ES-I3 (cell line): ENCODE data around the gene FGFR3.

Source experiments
- H3K36me3 ChIP-seq: 2 replicates; pipeline ENCODE4 v1.6.1; 2013; ENCODE audit warnings: mild to moderate bottlenecking, low read length, control low read depth, moderate library complexity; ENCODE audit not compliant: insufficient read depth
- H3K4me1 ChIP-seq: 2 replicates; pipeline ENCODE4 v1.6.1; 2013; ENCODE audit warnings: mild to moderate bottlenecking, control low read depth, low read length; ENCODE audit not compliant: insufficient read depth
- H3K9ac ChIP-seq: 2 replicates; pipeline ENCODE4 v1.6.1; 2013; ENCODE audit warnings: low read depth, mild to moderate bottlenecking, low read length, moderate library complexity
- H3K9me3 ChIP-seq: 2 replicates; pipeline ENCODE4 v1.6.1; 2013; ENCODE audit warnings: mild to moderate bottlenecking, low read length, moderate library complexity; ENCODE audit not compliant: control insufficient read depth, insufficient read depth

Gene FGFR3

DNA sequence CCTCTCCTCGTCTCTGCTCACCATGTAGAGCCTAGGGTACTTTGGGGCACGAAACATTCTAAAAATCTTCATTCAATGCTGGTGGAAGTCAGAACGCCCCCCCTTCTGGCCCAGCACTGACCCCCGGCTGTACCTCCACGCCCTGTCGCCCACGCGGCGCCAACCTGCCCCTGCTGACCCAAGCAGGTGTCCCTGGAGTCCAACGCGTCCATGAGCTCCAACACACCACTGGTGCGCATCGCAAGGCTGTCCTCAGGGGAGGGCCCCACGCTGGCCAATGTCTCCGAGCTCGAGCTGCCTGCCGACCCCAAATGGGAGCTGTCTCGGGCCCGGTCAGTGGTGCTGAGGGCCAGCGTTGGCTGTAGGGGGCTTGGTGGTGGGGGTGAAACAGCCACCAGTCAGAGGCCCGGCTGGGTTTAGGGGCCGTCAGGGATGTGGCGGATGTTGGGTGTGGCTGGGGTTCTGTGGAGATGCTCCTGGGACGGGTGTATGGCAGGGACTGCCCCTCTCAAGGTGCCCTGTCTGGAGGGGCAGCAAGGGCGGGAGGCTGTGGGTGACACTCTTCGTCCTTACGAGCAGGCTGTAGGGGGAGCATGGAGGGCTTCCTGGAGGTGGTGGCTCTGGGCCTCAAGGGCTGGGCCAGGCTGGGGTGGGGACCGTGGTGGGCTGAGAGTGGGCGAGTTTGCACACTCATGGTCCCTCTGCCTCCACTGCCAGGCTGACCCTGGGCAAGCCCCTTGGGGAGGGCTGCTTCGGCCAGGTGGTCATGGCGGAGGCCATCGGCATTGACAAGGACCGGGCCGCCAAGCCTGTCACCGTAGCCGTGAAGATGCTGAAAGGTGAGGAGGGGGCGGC, 11.8 kb downstream of the FGFR3 start:
- Histone ChIP-seq H3K9me3 (no peaks in the 10 kb centered on the region), H3K9ac (no peak overlapping the region), H3K4me1 (no peaks in the 10 kb centered on the region), H3K36me3 (no peaks in the 10 kb centered on the region)

DNA sequence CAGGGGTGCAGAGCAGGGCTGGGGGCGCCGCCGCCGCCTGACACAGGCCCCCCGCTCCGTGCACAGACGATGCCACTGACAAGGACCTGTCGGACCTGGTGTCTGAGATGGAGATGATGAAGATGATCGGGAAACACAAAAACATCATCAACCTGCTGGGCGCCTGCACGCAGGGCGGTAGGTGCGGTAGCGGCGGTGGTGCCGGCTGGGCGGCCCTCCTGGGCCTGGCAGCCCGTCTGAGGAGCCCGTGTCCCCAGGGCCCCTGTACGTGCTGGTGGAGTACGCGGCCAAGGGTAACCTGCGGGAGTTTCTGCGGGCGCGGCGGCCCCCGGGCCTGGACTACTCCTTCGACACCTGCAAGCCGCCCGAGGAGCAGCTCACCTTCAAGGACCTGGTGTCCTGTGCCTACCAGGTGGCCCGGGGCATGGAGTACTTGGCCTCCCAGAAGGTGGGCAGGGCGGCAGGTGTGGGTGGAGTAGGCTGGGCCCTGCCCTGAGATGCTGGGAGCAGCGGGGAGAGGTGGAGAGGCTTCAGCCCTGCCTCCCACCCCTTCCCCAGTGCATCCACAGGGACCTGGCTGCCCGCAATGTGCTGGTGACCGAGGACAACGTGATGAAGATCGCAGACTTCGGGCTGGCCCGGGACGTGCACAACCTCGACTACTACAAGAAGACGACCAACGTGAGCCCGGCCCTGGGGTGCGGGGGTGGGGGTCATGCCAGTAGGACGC, 12.6 kb downstream of the FGFR3 start:
- Histone ChIP-seq H3K9me3 (no peaks in the 10 kb centered on the region), H3K9ac (no peak overlapping the region), H3K36me3 (no peaks in the 10 kb centered on the region), H3K4me1 (no peaks in the 10 kb centered on the region)

DNA sequence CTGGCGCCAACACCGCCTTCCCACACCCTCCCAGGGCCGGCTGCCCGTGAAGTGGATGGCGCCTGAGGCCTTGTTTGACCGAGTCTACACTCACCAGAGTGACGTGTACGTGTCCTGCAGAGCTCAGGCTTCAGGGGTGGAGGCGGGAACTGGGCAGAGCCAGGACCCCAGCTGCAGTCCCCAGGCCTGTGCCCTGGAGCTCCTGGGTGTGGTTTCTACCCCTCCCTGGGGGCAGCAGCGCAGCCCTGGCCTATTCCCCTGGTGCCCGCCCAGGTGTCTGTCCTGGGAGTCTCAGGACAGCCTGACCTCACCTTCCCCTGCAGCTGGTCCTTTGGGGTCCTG, 13.1 kb downstream of the FGFR3 start:
- H3K36me3 ChIP-seq, result no peaks in the 10 kb centered on the region
- no peaks in the 10 kb centered on the region for H3K9me3 ChIP-seq
- no peaks in the 10 kb centered on the region for H3K4me1 ChIP-seq
- no peak overlapping the region for H3K9ac ChIP-seq

DNA sequence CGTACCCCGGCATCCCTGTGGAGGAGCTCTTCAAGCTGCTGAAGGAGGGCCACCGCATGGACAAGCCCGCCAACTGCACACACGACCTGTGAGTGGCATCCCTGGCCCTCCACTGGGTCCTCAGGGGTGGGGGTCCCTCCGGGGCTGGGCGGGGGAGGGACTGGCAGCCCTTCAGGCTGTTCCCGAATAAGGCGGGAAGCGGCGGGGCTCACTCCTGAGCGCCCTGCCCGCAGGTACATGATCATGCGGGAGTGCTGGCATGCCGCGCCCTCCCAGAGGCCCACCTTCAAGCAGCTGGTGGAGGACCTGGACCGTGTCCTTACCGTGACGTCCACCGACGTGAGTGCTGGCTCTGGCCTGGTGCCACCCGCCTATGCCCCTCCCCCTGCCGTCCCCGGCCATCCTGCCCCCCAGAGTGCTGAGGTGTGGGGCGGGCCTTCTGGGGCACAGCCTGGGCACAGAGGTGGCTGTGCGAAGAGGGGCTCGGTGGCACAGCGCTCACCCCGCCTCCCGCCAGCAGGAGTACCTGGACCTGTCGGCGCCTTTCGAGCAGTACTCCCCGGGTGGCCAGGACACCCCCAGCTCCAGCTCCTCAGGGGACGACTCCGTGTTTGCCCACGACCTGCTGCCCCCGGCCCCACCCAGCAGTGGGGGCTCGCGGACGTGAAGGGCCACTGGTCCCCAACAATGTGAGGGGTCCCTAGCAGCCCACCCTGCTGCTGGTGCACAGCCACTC, 13.7 kb downstream of the FGFR3 start:
- Histone ChIP-seq H3K9me3 (no peaks in the 10 kb centered on the region), H3K9ac (no peak overlapping the region), H3K36me3 (no peaks in the 10 kb centered on the region), H3K4me1 (no peaks in the 10 kb centered on the region)

DNA sequence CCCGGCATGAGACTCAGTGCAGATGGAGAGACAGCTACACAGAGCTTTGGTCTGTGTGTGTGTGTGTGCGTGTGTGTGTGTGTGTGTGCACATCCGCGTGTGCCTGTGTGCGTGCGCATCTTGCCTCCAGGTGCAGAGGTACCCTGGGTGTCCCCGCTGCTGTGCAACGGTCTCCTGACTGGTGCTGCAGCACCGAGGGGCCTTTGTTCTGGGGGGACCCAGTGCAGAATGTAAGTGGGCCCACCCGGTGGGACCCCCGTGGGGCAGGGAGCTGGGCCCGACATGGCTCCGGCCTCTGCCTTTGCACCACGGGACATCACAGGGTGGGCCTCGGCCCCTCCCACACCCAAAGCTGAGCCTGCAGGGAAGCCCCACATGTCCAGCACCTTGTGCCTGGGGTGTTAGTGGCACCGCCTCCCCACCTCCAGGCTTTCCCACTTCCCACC, 14.3 kb downstream of the FGFR3 start:
- no peaks in the 10 kb centered on the region for H3K36me3 ChIP-seq
- H3K9me3 ChIP-seq, result no peaks in the 10 kb centered on the region
- no peaks in the 10 kb centered on the region for H3K4me1 ChIP-seq
- no peak overlapping the region for H3K9ac ChIP-seq

DNA sequence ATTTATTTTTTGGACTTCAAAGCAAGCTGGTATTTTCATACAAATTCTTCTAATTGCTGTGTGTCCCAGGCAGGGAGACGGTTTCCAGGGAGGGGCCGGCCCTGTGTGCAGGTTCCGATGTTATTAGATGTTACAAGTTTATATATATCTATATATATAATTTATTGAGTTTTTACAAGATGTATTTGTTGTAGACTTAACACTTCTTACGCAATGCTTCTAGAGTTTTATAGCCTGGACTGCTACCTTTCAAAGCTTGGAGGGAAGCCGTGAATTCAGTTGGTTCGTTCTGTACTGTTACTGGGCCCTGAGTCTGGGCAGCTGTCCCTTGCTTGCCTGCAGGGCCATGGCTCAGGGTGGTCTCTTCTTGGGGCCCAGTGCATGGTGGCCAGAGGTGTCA, 15.3 kb downstream of the FGFR3 start:
- Histone ChIP-seq H3K9me3 (no peaks in the 10 kb centered on the region), H3K9ac (no peak overlapping the region), H3K4me1 (no peaks in the 10 kb centered on the region), H3K36me3 (no peaks in the 10 kb centered on the region)

DNA sequence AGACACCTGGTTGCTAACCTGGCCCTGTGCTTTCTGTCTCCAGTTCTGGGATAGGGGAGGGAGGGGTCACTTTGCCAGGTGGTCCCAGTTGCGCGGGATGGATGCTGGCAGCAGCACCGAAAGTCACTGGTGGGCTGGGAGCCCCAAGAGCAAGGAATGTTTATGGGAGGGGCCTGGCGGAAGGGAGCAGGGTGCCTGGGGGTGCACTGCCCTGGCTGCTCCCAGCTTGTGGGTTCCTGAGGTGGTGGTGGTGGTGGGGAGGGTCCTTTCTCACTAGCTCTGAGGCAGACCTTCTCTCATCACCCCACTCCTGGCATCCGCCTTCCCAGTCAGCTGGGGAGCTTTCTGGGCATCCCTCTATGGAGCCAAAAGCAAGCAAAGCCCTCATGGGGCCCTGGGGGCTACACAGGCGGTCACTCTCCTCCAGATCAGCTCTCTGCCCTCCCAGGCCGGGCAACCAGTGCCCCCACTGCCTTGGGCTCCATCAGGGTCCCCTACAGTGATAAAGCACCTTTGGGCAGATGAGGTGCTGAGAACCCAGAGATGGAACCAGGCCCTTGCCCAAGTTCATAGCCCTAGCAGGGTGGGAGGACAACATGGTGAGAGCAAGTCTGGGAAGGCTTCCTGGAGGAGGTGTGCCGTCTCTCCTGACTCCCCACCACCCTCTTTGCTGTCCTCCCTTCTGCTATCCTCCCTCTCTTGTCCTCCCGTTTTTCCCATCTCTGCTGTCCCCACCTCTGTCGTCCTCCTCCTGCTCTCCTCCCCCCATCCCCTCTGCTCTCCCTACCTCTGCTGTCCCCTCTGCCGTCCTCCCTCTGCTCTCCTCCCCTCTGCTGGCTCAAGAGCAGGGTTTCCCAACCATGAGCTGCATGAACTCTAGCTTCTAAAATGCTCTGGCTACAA, 16.0 kb downstream of the FGFR3 start:
- no peaks in the 10 kb centered on the region for H3K36me3 ChIP-seq
- H3K4me1 ChIP-seq, result no peaks in the 10 kb centered on the region

DNA sequence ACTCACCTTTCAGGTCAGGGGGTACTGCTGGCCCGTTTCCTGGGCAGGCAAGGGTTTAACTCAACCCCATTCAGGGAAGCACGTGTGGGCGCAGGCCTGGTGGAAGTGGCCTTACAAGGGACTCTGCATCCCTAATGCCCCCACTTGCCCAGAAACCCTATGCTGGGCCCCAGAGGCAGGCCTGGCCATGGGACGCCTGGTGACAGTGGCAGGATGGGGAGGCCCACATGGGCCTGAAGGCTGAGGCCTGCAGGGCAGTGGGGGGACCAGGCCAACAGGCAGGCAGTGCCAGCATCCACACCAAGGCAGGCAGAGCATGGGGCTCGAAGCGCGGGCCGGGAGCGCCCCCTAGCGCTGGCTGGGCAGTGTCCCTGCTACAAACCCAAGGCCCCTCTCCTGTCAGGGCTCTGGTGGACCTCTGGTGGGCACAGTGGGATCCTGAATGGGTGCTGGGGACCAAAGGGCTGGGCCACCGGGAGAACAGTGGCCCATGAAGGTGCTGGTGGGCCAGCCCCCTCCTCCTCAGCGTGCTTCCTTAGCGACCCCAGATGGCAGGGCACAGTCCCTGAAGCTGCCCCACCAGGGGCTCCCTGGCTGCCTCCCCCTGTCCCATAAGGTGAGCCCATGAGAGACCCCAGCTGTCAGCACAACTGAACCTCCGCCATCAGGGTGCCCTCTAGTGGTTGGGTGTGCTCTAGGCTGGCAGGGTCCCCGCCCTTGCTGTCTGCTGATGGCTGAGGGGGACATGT, 16.8 kb downstream of the FGFR3 start:
- Histone ChIP-seq H3K36me3 (peaks cover 5% of the 10 kb centered on the region; the same call in 1 of the 2 replicates), H3K9me3 (no peaks in the 10 kb centered on the region), H3K4me1 (no peaks in the 10 kb centered on the region), H3K9ac (no peak overlapping the region)

More for the DNA sequence above, 16.0 kb downstream of the FGFR3 start:
- Histone ChIP-seq H3K9ac (no peak overlapping the region), H3K9me3 (no peaks in the 10 kb centered on the region)

DNA sequence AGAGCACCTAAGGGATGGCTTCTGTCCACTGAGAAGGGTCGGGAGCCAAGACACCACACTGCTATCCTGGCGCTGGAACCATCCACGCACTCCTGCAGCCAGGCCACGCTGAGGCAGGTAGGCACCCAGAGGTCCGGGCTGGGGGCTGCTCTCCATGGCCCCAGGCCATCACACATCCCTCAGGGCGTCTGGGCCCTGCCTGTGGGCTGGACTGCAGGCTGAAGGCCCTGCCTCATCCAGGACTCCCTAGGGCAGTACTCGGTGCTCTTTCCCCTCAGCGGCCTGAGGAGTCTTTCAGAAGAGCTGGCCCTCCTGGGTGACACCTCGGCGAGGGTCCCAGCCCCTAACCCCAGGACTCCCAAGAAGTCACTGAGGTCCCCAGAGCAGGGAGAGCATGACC, 17.7 kb downstream of the FGFR3 start:
- H3K9ac ChIP-seq, result no peak overlapping the region
- peaks cover 8% of the 10 kb centered on the region; the same call in 1 of the 2 replicates for H3K36me3 ChIP-seq
- H3K4me1 ChIP-seq, result no peaks in the 10 kb centered on the region
- no peaks in the 10 kb centered on the region for H3K9me3 ChIP-seq

DNA sequence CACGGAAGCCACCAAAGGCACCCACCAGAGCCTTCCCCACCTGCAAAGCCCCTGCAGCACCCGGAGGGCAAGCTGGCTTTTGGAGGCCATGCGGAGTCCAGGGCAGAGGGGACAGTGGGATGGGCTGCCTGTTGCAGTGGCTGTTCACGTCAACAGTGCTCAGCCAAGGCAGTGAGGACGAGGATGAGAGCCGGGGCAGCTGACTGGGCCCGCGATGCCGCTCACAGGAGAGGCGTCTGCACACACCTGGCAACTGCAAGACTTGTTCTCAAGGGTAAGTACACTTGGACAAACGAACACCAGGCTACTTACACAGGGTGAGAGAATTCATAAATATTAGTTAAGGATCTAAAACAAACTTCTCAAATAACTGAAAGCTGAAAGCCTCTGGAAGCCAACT, 19.6 kb downstream of the FGFR3 start:
- Histone ChIP-seq H3K36me3 (peaks cover 8% of the 10 kb centered on the region), H3K9ac (no peak overlapping the region)

DNA sequence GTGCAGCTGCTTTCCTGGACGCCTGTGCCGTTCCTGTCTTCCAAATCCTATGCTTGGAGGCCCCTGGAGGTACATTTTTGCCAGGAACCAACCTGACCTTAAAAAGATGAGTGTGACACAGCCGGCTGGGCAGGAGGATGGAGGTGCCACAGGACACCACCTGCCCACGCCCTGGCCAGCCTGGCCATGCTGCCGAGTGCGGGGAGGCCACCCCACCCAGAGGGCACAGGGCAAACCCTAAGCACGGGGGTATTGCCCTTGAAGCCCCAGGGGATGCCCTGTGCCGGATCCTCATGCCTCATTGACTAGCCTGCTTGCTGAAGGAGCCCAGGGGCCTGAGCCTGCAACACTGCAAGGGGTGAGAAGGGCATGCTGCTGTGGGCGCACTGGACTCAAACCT, 20.1 kb downstream of the FGFR3 start:
- H3K9ac ChIP-seq, result no peak overlapping the region
- H3K4me1 ChIP-seq, result no peaks in the 10 kb centered on the region
- no peaks in the 10 kb centered on the region for H3K9me3 ChIP-seq
- H3K36me3 ChIP-seq, result peaks cover 8% of the 10 kb centered on the region

More for the DNA sequence above, 19.6 kb downstream of the FGFR3 start:
- no peaks in the 10 kb centered on the region for H3K4me1 ChIP-seq
- H3K9me3 ChIP-seq, result no peaks in the 10 kb centered on the region

DNA sequence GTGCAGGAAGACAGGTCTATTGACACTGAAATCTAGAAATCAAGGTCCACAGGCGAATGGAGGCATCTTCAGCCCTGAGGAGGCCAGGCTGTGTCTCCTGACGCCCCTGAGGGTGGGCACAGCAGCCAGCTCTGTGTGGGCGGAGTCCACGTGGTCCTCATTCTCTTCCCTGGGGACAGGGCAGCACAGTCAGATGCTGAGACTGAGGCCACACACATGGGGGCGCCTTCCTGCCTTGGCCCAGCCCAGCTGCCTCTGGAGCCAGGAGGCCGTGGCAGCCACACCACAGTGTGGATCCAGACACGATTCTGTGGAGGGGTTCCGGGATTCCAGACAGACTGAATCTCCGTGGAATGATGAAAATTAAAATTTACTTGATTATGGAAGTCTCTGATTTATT, 20.8 kb downstream of the FGFR3 start:
- Histone ChIP-seq H3K4me1 (no peaks in the 10 kb centered on the region), H3K9me3 (no peaks in the 10 kb centered on the region), H3K36me3 (peaks cover 10% of the 10 kb centered on the region), H3K9ac (no peak overlapping the region)

DNA sequence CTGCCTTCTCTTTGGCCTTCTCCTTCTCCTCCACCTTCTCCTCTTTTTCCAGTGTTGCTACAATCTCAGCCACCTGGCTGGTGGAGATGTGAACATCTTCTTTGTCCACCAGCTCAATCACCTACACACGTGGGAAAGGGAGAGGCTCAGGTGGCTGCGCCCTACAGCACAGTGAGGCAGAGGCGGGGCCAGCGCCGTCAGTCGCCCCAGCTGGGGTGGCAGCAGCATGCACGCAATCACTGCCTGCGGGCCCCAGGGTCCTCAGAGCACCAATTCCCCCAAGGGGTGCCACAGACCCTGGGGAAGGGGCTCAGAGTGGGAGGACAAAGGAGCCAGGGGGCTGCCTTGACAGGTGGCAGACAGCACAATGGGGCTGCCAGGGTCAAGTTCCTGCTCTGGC, 21.4 kb downstream of the FGFR3 start:
- no peaks in the 10 kb centered on the region for H3K4me1 ChIP-seq
- no peaks in the 10 kb centered on the region for H3K9me3 ChIP-seq
- no peak overlapping the region for H3K9ac ChIP-seq
- peaks cover 13% of the 10 kb centered on the region for H3K36me3 ChIP-seq
